HUES6 (cell line): Measurements from ENCODE around the gene ROR2.

Experiments
- H3K27ac ChIP-seq: 2 replicates; pipeline ENCODE4 v1.7.0; 2013; ENCODE audit warnings: low read depth, mild to moderate bottlenecking, low read length, inconsistent platforms
- H3K27me3 ChIP-seq: 2 replicates; pipeline ENCODE4 v1.6.1; 2013; ENCODE audit warnings: low read length; ENCODE audit not compliant: control insufficient read depth, insufficient read depth
- H3K36me3 ChIP-seq: 2 replicates; pipeline ENCODE4 v1.6.1; 2013; ENCODE audit warnings: low read length; ENCODE audit not compliant: control insufficient read depth, insufficient read depth
- H3K4me1 ChIP-seq: 2 replicates; pipeline ENCODE4 v1.6.1; 2013; ENCODE audit warnings: low read length; ENCODE audit not compliant: control insufficient read depth, insufficient read depth
- H3K4me3 ChIP-seq: 2 replicates; pipeline ENCODE4 v1.5.1; 2013; ENCODE audit warnings: low read depth, low read length
- H3K9ac ChIP-seq: one replicate; pipeline ENCODE4 v1.6.1; 2013; ENCODE audit warnings: mild to moderate bottlenecking, low read length
- H3K9me3 ChIP-seq: 2 replicates; pipeline ENCODE4 v1.6.1; 2013; ENCODE audit warnings: low read depth, low read length; ENCODE audit not compliant: control insufficient read depth, insufficient read depth

Gene ROR2

GRCh38 chr9:91840469-91840868 is 109.6 kb downstream of the ROR2 start:
- Histone ChIP-seq H3K4me3 (no peak overlapping the region), H3K36me3 (no peaks in the 10 kb centered on the region), H3K9ac (no peak overlapping the region), H3K27ac (no peak overlapping the region), H3K9me3 (no peaks in the 10 kb centered on the region), H3K27me3 (no peaks in the 10 kb centered on the region), H3K4me1 (peaks cover 39% of the 10 kb centered on the region)

- no peaks in the 10 kb centered on the region for H3K36me3 ChIP-seq
- H3K9me3 ChIP-seq = no peaks in the 10 kb centered on the region
- H3K4me3 ChIP-seq = no peak overlapping the region
- H3K27me3 ChIP-seq = no peaks in the 10 kb centered on the region
- peaks cover 39% of the 10 kb centered on the region for H3K4me1 ChIP-seq
- no peak overlapping the region for H3K27ac ChIP-seq
- no peak overlapping the region for H3K9ac ChIP-seq
These were observed 110.0 kb downstream of the ROR2 start for GRCh38 chr9:91839926-91840465.

DNA sequence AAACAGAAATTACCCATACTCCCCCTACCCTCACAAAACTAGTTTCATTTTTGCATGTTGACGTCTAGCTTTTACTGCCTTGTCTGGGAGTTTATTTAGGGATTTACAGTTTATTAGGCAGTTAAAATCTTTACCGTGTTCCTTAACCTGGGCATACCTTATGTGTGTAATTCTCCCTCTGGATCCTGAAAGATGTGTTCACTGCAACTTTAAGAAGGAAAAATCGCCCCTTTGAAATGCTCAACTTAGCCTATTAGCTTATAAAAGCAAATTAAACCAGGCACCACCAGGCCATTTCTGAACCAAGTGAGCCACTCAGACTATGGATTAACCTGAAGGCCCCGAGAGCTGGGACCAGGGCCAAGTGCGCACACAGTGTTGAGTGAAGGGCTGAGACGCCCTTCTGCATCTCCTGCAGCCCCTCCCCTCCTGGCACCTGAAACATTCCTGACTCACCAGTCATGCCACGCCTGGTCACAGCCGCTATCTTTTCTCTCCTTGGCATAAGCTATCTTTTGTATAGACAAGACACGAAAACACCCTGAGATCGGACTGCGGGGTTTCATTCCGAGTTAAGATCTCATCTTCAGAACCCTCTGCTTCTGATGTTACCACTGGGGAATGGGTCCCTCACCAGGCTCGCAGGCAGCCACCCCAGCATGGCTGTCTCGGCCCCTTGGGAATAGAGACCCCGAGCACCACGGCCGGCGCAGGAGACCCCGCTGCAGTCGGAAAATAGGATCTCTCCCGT is 111.9 kb downstream of the ROR2 start:
- Histone ChIP-seq H3K4me1 (peaks cover 33% of the 10 kb centered on the region), H3K4me3 (no peak overlapping the region), H3K9ac (no peak overlapping the region), H3K9me3 (no peaks in the 10 kb centered on the region), H3K27ac (no peak overlapping the region), H3K27me3 (no peaks in the 10 kb centered on the region), H3K36me3 (no peaks in the 10 kb centered on the region)

DNA sequence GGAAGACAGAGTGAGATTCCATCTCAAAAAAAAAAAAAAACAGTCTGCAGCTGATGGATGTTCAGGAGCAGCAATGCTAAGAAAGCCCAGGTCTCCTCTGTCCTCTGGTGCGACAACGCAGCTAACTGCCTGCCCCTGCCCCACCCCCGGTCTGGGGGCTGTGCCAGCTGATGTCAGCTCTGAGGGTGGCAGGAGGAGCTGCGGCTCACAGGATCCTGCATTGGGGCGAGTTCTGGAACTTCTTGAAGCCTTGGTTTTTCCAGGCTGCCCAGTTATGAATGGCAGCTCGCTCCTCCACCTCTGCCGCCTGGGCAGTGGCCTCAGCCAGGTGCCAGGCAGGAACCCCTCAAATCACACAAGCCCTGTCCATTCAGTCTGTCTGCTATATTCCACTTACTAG is 113.5 kb downstream of the ROR2 start:
- no peaks in the 10 kb centered on the region for H3K9me3 ChIP-seq
- H3K4me1 ChIP-seq = peaks cover 30% of the 10 kb centered on the region; the same call in 1 of the 2 replicates
- no peaks in the 10 kb centered on the region for H3K27me3 ChIP-seq
- no peaks in the 10 kb centered on the region for H3K36me3 ChIP-seq
- H3K27ac ChIP-seq = no peak overlapping the region
- no peak overlapping the region for H3K4me3 ChIP-seq
- H3K9ac ChIP-seq = no peak overlapping the region

DNA sequence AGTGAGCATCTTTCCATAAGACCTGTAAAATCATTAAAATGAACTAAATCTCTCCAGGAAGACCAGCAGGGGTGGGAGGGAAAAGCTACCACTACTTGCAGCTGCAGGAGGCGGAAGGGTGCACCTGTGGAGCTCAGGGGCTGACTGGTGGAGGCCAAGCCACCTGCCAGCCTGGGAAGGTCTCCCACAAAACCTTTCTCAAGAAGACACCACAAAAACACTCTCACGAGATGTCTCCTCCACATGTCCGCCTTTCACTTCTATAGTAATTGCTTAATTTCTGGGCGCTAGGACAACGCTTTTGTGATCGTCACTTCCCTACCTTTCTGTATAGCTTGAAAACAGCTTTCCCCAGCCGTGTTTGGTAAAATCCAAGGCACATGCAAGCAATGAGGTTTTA is 114.4 kb downstream of the ROR2 start:
- H3K4me1 ChIP-seq = peaks cover 30% of the 10 kb centered on the region; the same call in 1 of the 2 replicates
- H3K9ac ChIP-seq = no peak overlapping the region
- H3K36me3 ChIP-seq = no peaks in the 10 kb centered on the region
- H3K27me3 ChIP-seq = no peaks in the 10 kb centered on the region
- no peaks in the 10 kb centered on the region for H3K9me3 ChIP-seq
- H3K4me3 ChIP-seq = no peak overlapping the region
- H3K27ac ChIP-seq = no peak overlapping the region

GRCh38 chr9:91835216-91835615 is 114.8 kb downstream of the ROR2 start:
- Histone ChIP-seq H3K9me3 (no peaks in the 10 kb centered on the region), H3K9ac (no peak overlapping the region), H3K27ac (no peak overlapping the region), H3K27me3 (no peaks in the 10 kb centered on the region), H3K36me3 (no peaks in the 10 kb centered on the region), H3K4me3 (no peak overlapping the region), H3K4me1 (peaks cover 30% of the 10 kb centered on the region; the same call in 1 of the 2 replicates)

- H3K9me3 ChIP-seq = no peaks in the 10 kb centered on the region
- no peaks in the 10 kb centered on the region for H3K36me3 ChIP-seq
- no peaks in the 10 kb centered on the region for H3K27me3 ChIP-seq
- no peak overlapping the region for H3K27ac ChIP-seq
- H3K4me1 ChIP-seq = peaks cover 30% of the 10 kb centered on the region; the same call in 1 of the 2 replicates
- H3K9ac ChIP-seq = no peak overlapping the region
- no peak overlapping the region for H3K4me3 ChIP-seq
These were observed 115.3 kb downstream of the ROR2 start for GRCh38 chr9:91834740-91835139.

DNA sequence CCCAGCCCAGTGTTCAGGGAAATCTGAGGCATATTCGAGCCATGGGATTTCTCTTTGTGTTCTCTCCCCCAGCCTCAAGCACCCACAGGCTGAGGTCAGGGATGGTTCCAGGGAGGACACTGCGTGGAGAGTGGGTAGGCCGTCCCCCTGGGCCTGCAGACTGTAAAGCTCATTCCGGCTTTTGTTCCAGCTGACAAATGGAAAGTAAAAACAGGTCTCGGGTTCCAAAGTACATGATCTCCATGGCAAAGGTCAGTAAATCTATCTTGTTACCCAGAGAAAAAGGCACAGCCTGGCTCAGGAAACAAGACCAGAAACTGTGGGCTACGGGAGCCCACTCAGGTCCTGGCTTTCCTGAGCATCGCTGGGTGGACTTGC is 116.2 kb downstream of the ROR2 start:
- no peak overlapping the region for H3K9ac ChIP-seq
- H3K27ac ChIP-seq = no peak overlapping the region
- peaks cover 30% of the 10 kb centered on the region; the same call in 1 of the 2 replicates for H3K4me1 ChIP-seq
- H3K36me3 ChIP-seq = no peaks in the 10 kb centered on the region
- H3K9me3 ChIP-seq = no peaks in the 10 kb centered on the region
- no peaks in the 10 kb centered on the region for H3K27me3 ChIP-seq
- no peak overlapping the region for H3K4me3 ChIP-seq

DNA sequence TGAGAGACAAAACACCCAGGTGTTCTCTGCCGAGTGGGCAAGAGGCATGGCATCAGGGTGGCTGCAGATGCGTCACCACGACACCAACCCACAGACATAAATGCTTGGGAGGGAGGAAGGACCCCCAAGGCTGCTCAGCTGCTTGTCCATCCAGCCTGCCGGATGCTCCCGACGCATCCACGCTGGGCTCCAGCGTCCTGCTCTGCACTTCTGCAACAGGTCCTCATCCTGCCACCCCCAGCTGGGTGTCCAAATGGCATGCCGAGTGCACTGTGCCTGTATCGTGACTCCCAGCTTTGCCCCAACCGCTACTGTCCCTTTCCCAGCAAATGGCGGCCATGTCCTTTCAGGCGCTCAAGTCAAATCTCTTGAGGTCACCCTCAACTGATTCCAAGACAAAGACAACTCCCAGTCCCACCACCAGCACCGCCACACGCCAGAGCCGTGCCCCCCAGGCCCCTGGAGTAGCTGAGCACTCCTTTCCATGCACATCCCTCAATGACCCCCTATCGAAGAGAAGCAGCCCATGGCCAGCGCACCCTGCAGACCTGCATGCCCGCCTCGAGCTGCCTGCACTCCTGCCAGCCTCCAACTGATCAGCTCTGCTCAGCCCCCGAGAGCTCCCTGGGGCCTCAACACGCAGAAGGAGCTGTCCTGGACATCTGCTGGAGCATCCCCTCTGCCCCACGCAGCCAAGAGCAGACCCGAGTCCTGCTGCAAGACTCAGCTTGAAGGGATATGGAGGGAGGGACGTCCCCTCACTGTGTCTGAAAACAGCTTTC is 116.7 kb downstream of the ROR2 start:
- no peak overlapping the region for H3K9ac ChIP-seq
- no peaks in the 10 kb centered on the region for H3K27me3 ChIP-seq
- H3K9me3 ChIP-seq = no peaks in the 10 kb centered on the region
- peaks cover 28% of the 10 kb centered on the region; the same call in 1 of the 2 replicates for H3K4me1 ChIP-seq
- no peak overlapping the region for H3K4me3 ChIP-seq
- no peak overlapping the region for H3K27ac ChIP-seq
- no peaks in the 10 kb centered on the region for H3K36me3 ChIP-seq

GRCh38 chr9:91832322-91832721 is 117.7 kb downstream of the ROR2 start:
- no peaks in the 10 kb centered on the region for H3K36me3 ChIP-seq
- H3K9ac ChIP-seq = no peak overlapping the region
- H3K4me1 ChIP-seq = peaks cover 23% of the 10 kb centered on the region; the same call in 1 of the 2 replicates
- H3K27me3 ChIP-seq = no peaks in the 10 kb centered on the region
- no peak overlapping the region for H3K27ac ChIP-seq
- H3K9me3 ChIP-seq = no peaks in the 10 kb centered on the region
- H3K4me3 ChIP-seq = no peak overlapping the region

DNA sequence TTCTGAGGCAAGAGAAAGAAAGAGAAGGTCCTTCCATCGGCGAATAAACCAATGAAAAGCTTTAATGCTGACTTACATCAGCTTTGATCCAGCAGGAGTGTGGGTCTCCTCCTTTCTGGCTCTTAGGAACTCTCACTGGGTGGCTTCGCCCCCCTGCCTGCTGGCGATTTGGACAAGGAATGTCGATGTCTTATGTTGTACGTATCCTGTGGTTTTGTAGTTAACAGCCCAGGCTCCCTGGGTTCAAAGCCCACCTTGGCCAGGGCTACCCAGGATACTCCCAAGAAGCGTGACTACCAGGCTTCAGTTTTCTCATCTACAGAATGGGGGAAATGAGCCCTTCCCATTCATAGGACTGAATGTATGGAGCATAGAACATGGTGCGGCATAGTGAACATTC is 124.2 kb downstream of the ROR2 start:
- Histone ChIP-seq H3K27ac (no peak overlapping the region), H3K4me3 (no peak overlapping the region), H3K4me1 (peaks cover 13% of the 10 kb centered on the region; the same call in 1 of the 2 replicates), H3K27me3 (no peaks in the 10 kb centered on the region), H3K9ac (no peak overlapping the region), H3K9me3 (0 out of 2 replicates have a peak, but pooled peaks cover 9% of the 10 kb centered on the region), H3K36me3 (no peaks in the 10 kb centered on the region)
